DND-41 (cell line): Measurements from ENCODE around the gene SLAMF7.

Source experiments
- CTCF ChIP-seq: IDR thresholded peaks from 2 replicates; pipeline ENCODE4 v1.5.1; 2012; ENCODE audit warnings: borderline replicate concordance, low read length, moderate library complexity, mild to moderate bottlenecking; ENCODE audit not compliant: poor library complexity, severe bottlenecking; ENCODE audit errors: extremely low read depth
- EZH2 ChIP-seq: IDR thresholded peaks from 3 replicates; pipeline ENCODE4 v1.6.1; 2012; ENCODE audit warnings: borderline replicate concordance, low read depth, mild to moderate bottlenecking, moderate library complexity, low read length, inconsistent platforms; ENCODE audit not compliant: severe bottlenecking

GRCh38 chr1:160710517-160711252 is 28.4 kb upstream of the SLAMF7 start:
- TF ChIP-seq CTCF, result no peak
- TF ChIP-seq EZH2, result no peak
